Measurements from ENCODE around the gene SH2D3C.

The SH2D3C gene

DNA sequence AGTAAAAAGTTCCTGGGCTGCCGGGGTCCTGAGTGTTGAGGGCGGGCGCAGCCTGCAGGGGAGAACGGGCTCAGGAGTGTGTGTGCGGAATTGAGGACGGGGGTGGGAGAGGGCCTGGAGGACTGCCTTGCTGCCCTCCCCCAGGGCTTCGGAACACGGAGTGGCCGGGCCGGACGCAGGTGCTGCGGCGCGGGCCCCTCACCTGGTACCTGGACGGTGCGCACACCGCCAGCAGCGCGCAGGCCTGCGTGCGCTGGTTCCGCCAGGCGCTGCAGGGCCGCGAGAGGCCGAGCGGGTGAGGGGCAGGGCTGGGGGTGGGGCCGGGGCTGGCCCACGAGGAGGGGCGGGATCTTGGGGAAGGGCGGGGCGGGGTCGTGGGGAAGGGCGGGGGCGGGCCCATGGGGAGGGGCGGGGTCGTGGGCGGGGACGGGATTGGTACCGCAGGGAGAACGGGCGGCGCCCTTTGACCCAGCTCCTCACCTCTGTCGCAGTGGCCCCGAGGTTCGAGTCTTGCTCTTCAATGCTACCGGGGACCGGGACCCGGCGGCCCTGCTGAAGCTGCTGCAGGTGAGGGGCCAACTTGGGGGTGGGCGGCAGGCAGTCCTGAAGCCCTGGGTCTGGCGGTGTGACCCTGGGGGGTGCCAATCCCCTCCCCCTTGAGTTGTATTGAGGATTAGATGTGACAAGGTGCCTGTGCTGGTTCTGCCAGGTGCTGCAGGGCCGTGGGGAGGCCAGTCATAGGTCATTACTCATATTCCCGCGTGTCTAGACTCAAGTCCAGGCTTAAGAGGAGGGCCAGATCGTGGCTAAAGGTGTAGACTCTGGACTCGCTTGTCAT, 31.3 kb upstream of the SH2D3C start:
- no peak for DNase-seq
- in situ Hi-C loops (cut with HindIII; ENCODE audit: low pct_ligation_motif_present, low pct_unique_long_range_greater_than_20kb, low sequenced_read_pairs) = no loop called here

DNA sequence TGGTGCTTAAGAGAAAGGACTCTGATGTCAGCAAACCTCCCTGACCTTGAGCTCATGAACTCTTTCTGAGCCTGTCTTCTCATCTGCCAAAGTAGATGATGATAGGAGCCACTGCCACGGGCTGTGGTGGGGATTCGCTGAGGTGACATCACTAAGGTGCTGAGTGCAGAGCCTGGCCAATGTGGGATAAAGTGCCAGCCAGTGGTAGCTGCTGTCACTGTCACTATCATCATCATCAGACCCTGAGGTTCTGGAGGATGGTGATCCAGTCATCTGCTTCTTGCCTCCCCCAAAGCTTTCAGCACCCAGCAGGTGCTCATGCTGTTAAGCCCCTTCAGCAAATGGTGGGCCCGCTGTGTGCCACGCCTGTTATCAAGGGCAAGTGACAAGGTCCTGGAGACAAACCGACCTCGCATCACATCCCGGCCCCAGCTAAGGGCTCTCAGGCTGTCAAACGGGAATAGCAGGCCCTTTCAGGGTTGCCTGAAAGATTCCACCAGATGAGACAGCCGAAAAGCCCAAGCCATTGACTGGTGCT, 30.6 kb upstream of the SH2D3C start:
- in situ Hi-C loops (cut with HindIII; ENCODE audit: low pct_ligation_motif_present, low pct_unique_long_range_greater_than_20kb, low sequenced_read_pairs) = no loop called here
- no peak for DNase-seq

DNA sequence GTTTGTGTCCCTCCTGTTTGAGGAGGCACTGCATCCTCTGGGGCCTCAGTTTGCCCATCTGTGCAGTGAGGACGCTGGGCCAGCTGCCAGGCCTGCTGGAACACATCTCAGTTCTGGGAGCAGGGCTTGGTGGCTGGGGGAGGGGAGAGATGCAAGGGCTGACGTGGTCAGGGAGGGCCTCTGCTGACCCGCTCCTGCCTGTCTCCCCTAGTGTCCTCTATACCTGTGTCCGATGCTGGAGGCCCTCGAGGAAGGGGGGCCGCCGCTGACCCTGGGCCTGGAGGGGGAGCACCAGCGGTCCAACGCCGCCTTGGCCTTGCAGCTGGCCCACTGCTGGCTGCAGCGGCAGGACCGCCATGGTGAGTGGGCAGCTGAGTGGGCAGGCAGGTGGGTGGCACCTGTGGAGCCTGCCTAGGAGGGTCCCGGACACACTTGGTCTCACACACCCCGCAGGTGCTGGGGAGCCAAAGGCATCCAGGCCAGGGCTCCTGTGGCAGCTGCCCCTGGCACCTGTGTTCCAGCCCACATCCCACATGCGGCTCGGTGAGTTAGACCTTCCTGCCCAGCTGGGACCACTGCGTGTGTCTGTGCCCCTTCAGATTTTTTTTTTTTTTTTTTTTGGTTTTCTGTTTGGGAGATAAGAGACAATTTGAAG, 30.0 kb upstream of the SH2D3C start:
- DNase-seq = no peak
- in situ Hi-C loops (cut with HindIII; ENCODE audit: low pct_ligation_motif_present, low pct_unique_long_range_greater_than_20kb, low sequenced_read_pairs) = no loop called here

DNA sequence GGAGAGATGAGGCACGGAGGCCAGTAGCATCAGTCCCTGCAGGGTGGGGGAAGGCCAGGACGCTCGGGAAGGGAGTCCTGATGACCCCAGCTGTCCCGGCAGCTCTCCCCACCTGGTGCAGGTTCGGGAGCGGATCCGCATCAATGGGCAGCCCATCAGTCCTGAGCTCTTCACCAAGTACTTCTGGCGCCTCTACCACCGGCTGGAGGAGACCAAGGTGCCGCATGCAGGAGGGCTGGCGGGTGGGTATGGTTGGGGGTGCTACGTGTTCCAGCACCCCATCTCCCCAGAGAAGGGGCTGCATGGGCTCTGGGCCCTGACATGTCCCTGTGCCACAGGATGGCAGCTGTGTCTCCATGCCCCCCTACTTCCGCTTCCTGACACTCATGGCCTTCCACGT, 28.4 kb upstream of the SH2D3C start:
- no peak for DNase-seq
- in situ Hi-C loops (cut with HindIII; ENCODE audit: low pct_ligation_motif_present, low pct_unique_long_range_greater_than_20kb, low sequenced_read_pairs) = no loop called here

DNA sequence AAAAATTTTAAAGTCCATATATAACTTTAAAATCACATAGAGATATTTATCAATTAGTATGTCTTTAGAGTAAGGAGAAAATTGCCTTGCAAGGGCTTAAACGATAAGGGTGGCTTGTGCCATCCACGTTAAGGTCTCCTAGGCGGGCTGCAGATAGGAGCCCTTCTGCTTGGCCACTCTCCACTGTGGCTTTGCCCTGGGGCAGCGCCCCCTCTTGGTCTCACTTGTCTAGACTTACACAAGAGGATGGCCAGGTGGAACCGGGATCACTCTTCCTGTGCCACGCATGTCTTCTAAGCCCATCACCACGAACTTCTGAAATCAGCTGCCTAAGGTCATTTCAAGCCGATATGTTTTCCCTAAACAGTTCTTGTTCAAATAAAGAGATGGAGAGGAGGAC, 27.2 kb upstream of the SH2D3C start:
- peak; percentile 49 for DNase-seq
- in situ Hi-C loops (cut with HindIII; ENCODE audit: low pct_ligation_motif_present, low pct_unique_long_range_greater_than_20kb, low sequenced_read_pairs) = no loop called here

DNA sequence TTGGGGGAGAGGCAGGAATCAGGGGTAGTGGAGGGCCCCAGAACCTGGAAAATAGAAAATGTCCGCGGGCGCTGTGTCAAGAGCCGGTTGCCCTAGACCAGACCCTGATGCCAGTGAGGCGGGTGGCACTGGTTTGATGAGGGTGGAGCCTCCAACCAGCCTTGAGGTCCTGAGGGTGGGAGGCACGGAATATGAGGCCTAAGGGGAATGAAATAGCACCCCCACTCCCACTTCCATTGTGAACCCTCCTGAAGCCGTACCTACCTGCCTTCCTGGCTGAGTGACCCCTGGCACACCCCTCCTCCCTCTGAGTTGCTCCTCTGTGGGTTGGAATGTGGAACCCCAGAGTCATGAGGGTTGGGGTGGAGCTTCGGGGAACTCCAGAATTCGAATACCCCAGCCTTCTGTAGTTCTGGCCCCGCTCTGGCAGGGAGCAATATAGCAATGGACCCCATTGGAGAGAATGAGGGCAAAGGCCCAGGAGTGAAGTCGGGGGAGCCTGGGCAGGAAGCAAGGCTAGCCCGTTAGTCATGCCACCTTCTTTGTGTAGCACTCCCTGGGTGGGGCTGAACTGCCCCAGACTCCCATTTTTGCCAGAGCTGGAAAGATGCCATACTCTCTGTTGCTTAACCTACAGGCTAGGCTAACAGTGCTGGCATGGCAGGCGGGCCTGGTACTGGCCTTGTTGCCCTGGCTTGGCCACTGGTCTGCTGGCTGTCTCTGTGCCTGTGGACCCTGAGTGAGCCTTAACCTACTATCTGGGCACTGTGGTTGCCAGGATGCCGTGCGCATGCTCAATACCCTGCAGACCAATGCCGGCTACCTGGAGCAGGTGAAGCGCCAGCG, 25.3 kb upstream of the SH2D3C start:
- in situ Hi-C loops (cut with HindIII; ENCODE audit: low pct_ligation_motif_present, low pct_unique_long_range_greater_than_20kb, low sequenced_read_pairs) = no loop called here
- peak; percentile 54 for DNase-seq

DNA sequence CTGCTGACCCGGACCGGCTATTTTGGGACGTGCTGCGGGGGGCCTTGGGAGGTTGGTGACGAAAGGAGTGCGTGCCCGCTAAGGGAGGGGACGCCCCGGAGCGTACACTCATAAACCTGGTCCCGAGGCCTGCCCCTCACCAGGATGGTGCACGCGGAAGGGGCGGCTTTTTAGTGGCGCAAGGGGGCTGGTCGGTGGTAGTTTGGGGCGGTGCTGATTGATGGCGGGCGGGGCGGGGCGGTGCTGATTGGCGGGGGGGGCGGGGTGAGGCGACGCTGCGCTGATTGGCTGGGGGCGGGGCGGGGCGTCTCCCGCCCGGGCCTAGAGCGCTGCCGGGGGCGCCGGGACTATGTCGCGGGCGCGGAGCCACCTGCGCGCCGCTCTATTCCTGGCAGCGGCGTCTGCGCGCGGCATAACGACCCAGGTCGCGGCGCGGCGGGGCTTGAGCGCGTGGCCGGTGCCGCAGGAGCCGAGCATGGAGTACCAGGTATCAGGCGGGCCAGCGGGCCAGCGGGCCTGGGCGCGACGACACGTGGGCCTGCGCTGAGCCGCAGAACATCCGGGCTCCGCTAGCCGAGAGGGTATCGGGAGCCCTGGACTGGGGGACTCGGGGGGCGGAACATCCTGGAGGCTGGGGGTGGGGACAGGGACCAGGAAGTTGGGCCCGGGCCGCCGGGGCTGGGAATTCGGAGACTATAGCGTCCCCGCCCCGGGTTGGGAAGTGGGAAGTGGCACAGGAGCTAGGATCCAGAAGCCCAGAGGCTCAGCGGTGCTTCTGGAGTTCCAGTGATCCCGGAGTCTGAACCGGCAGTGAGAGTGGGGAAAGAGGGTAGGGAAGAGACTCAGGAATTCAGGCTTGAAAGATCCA, 24.3 kb upstream of the SH2D3C start, which contains the start of gene FPGS:
Gene FPGS, plus strand, starts transcription at position 307 of the 868 bp plus-strand sequence. Its CDS starts 43 bp downstream, at position 350.
- in situ Hi-C loops (cut with HindIII; ENCODE audit: low pct_ligation_motif_present, low pct_unique_long_range_greater_than_20kb, low sequenced_read_pairs) = no loop called here
- peak; percentile 87 for DNase-seq

DNA sequence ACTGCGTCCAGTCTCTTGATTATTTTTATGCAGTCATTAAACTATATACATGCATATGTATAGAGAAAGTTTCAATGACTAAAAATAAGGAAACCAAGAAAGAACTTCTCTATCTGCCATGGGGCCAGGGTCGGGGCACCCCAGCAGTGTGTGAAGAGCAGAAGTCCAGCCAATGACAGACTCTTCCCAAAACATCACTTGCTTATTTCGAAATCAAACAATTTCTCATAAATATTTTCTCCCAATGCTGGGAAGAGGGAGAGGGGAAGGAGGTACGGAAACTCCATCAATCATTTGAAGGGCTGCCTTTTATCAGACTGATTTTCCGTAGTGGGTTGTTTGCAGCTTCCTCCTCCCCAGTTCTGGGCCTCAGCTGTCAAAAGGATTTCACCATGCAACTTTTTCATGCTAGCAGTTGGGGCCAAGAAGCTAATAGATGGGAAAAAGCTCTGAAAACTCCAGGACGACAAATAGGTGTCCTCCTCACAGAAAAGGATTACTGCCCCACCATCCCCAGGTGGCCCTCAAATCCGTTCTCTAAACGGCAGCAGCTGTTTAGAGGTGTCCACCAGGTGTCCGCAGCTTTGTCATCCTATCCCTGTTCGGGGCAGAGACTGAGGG, 23.6 kb upstream of the SH2D3C start:
- in situ Hi-C loops (cut with HindIII; ENCODE audit: low pct_ligation_motif_present, low pct_unique_long_range_greater_than_20kb, low sequenced_read_pairs) = no loop called here
- DNase-seq = no peak

DNA sequence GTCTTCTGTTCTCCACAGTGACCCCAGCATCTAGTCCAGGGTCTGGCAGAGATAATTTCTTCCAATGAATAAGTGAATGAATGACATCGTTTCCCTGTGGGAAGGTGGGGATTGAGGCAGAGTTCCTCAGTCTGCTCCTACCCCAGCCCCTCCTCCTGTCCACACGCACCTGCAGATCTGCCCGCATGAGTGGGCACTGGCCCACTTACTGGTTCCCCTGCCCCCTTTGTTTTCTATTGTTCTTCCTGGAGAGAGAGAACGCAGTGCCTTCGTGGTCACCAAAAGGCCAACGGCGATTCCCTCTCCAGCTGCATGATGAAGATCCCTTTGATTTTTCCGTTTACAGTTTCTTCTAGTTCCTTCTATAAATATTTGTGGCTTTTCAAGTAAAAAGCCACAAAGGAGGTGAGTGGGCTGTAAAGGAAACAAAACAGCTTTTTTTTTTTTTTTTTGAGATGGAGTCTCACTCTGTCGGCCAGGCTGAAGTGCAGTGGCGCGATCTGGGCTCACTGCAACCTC, 18.4 kb upstream of the SH2D3C start:
- in situ Hi-C loops (cut with HindIII; ENCODE audit: low pct_ligation_motif_present, low pct_unique_long_range_greater_than_20kb, low sequenced_read_pairs) = no loop called here
- DNase-seq = no peak

DNA sequence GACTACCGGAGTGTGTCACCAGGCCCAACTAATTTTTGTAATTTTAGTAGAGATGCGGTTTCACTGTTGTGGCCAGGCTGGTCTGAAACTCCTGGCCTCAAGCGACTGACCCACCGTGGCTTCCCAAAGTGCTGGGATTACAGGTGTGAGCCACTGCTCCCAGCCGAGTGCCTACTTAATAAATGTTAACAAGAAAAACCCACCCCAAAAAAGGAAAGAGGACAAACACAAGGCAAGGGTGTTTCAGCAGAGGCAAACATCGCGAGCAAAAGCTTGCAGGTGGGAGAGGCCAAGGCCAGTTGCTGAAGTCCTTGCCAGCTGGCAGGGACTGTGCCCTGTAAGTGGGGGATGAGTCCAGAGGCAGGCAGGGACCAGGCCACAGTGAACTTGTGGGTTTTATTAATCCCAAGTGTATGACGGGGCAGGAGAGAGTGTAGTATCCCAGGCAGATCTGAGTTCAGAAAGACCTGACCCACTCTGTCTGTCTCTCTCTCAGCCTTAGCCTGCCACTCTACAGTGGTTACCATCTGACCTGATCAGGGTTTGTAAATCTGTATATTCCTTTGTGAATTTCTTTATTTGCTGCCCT, 17.9 kb upstream of the SH2D3C start:
- in situ Hi-C loops (cut with HindIII; ENCODE audit: low pct_ligation_motif_present, low pct_unique_long_range_greater_than_20kb, low sequenced_read_pairs) = no loop called here
- DNase-seq = no peak

DNA sequence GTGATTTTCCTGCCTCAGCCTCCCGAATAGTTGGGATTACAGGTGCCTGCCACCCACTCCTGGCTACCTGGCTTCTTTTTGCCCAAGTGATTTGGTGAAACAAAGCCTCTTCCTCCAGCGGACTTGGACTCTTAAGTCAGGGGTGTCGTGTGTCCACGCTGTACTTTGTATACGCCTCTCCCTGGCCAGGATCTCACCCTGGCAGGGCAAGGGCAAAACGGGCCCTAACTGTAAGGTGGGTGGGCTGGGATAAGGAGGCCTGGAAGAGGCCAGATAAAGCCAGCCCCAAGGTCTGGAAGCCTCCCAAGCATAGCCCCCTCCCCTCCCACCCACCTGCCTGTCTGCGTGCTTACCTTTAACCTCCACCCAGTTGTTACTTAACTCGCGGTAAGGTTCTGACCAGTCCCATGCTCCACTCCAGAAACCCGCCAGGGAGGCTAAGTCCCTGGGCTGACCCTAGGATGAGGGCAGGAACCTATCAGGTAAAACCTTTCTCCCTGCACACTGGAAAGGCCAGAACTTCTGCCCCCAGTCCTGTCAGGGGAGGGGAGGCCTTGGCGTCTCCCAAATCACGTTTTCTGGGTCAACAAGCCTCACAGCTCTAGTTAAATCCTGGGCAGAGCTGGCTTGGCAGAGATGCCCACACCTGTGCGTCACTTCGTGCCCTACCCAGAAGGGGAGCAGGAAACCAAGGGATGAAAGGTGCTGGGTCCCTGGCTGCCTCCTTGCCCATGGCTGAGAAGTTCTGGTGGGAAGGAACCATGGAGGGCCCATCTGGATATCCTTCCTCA, 15.7 kb upstream of the SH2D3C start:
- in situ Hi-C loops (cut with HindIII; ENCODE audit: low pct_ligation_motif_present, low pct_unique_long_range_greater_than_20kb, low sequenced_read_pairs) = no loop called here

DNA sequence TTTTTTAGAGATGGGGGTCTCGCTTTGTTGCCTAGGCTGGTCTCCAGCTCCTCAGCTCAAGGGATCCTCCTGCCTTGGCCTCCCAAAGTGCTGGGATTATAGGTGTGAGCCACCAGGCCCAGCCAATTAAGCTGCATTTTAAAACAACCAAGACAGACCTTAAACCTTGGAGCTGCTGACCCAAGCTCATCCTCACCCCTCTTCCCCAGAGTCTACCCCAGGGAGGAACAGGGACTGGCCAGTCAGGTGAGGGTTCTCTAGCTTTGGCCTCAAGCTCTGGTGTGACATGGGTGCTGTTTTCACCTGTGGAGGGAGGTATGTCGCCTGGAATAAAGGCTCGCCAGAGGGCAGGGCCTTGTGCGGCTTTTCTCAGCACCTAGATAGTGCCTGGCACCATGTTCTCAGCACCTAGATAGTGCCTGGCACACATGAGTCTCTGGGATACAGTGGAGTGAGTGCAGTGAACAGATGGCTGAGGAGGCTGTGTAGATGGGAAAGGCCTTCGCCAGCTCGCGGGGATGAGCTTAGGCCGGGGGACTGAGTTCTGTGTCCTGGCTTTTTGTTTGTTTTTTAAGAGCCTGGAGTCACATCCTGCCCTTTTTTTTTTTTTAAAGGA, 14.7 kb upstream of the SH2D3C start:
- DNase-seq = no peak
- in situ Hi-C loops (cut with HindIII; ENCODE audit: low pct_ligation_motif_present, low pct_unique_long_range_greater_than_20kb, low sequenced_read_pairs) = no loop called here

More for the DNA sequence above, 15.7 kb upstream of the SH2D3C start:
- DNase-seq = no peak

DNA sequence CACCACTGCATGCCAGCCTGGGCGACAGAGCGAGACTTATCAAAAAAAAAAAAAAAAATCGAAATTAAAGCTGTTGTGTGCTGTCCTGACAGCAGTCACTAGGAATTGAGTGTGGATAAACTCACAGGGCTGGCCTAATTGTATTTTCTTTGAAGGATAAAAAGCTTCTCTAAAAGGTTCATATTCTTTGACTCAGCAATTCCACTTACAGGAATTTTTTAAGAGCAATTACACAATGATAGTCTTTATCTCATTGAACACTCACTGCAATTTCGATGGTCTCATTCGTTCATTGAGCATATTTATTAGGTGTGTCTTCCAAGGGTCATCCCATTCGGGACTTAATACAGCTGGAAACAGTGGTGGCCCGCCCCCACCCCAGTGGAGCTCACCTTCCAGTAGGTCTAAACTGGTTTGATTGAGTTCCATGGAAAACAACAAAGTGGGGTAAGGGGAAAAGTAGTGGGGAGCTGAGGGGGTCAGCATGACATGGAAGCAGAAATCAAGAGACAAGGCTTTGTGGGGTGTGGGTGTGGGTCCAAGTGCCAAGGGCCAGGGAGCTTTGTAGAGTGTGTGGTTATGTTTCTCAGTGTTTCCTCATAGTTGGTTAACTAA, 14.1 kb upstream of the SH2D3C start:
- DNase-seq = no peak
- in situ Hi-C loops (cut with HindIII; ENCODE audit: low pct_ligation_motif_present, low pct_unique_long_range_greater_than_20kb, low sequenced_read_pairs) = no loop called here

DNA sequence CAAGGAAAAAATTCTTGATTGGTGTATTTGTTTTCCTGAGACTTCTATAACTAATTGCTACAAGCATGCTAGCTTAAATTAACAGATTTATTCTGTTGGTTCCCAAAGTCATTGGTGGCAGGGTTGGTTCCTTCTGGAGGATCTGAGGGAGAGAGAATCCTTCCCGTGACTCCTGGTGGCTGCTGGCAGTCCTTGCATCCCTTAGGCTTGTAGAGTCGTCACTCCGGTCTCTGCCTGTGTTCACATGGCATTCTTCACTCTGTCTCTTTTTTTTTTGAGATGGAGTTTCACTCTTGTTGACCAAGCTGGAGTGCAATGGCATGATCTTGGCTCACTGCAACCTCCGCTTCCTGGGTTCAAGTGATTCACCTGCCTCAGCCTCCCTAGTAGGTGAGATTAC, 12.6 kb upstream of the SH2D3C start:
- in situ Hi-C loops (cut with HindIII; ENCODE audit: low pct_ligation_motif_present, low pct_unique_long_range_greater_than_20kb, low sequenced_read_pairs) = no loop called here
- no peak for DNase-seq

DNA sequence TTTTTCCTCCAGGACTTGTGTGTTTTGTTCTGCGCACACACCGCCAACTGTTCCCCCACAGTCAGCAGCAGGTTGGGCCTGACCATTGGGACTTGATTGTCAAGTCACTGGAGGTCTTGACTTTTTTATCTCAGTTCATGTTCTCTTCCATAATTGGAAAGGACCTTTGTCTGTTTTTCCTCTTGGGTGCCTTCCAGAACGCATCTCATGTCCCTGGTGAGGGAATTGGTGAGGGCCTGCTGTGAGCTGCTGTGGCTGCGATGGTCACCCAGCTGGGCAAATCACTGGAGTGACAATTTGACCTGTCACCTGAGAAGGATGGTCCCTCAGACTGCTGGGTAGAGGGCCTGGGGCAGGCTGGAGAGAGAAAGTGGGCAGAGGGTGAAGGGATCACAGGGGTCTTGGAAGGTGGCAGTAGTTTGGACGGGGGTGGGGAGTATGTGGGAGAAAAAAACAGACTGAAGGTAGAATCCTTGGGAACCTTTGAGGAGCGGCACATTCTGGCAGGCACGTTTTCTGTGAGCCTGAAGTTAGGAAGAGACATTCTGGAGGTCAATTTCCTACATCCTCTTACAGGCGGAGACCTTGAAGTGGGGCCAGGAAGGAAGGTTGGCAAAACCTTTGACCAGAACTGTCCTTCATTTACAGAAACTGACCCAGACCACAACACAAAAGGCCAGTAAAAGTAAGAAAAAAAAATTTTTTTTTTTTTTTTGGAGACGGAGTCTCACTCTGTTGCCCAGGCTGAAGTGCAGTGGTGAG, 11.8 kb upstream of the SH2D3C start:
- DNase-seq = no peak
- in situ Hi-C loops (cut with HindIII; ENCODE audit: low pct_ligation_motif_present, low pct_unique_long_range_greater_than_20kb, low sequenced_read_pairs) = no loop called here
